HG02588 (cell line): ENCODE data around the gene STUB1.

Experiments used
- ATAC-seq: cut with Tn5 transposase; IDR thresholded peaks from one replicate; pipeline ENCODE4 v1.9.1; 2021; ENCODE audit warnings: mild to moderate bottlenecking, moderate library complexity; ENCODE audit not compliant: unreplicated experiment

The STUB1 gene

GRCh38 chr16:722835-723633 lies 42.8 kb downstream of the STUB1 start:
- ATAC-seq, result no peak

- ATAC-seq, result no peak
Observed at GRCh38 chr16:723695-724094, 43.5 kb downstream of the STUB1 start.

DNA sequence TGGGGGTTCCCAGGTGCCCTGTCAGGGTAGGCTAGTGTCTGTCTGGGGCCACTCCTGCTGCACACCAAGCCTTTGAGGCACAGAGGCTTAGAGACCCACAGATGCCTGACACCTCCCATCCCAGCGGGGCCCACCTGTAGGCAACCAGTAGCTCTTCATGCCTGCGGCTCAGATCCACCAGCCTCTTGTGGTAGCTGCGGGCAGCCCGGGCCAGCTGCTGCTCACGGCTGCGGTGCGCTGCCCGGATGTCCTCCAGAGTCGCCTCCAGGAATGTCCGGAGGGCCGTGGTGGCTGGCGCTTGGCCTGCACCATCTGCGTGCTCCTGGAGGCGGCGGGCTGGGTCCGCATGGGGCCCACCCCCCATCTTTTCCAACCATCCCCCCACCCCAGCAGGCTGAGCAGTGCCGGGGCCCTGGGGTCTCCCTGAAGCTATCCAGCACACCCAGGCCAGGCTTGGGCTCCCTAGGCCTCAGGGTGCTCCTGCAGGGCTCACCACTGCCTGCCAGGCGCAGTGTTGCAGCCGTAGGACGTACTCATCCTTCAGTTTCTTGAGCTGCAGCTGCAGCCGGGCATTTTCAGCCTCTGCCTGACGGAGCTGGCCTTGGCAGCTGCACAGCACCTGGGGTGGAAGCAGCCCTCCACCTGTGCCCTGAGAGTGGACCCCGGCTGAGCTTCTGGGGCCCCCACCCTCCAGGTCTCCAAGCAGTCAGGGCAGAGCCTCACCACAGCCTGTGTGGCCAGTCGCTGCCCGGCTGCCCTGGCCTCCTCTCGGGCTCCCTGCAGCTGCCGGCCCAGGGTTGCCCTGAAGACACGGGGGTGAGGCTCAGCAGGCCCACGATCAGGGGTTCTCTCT lies 44.2 kb downstream of the STUB1 start:
- no peak for ATAC-seq

DNA sequence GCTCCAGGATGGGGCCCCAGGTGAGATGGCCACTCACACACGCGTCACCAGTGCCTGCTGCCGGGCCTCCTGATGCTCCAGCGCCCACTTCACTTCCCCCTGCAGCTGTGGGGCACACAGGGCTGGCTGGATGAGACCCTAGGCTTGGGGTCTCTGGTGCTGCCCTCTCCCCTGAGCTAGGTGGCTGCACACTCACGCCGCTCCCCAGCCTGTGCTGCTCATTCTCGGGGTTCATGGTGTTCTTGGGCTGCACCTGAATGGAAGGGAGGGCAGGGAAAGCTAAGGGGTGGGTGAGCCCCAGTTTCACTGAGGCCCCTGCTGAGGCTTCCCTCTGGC lies 44.8 kb downstream of the STUB1 start:
- ATAC-seq, result no peak

DNA sequence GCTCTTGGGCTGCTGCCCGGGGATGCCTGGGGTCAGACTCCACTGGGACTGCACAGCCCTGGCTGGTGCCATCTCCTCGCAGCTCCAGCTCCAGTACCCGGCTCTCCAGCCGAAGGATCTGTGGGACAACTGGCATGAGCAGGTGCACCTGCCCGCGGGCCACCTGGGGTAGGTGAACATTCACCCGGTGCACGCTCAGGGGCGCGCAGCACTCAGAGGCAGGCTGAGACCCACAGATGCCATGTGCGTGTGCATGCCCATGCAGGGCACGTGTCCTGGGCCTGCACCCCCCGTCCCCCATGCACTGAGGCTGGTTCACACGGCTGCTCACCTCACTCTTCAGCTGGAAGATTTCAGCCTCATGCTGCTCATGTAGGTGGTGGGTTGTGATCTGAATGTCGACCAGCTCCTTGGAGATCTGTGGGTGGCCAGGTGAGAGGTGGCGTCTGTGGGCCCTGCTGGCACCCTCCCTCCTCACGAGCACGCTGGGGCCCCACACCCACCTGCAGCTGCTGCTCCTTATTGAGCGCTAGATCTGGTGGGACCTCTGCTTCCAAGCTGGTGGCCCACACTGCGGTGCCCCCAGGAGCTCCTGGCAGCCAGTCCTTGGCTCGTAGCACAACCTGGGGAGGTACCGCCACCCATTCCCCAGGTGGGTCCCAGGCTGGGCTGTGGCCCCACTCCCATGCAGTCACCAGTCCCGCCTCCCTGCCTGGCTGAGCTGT lies 45.4 kb downstream of the STUB1 start:
- no peak for ATAC-seq

- no peak for ATAC-seq
Observed at GRCh38 chr16:726188-726437, 45.9 kb downstream of the STUB1 start.

GRCh38 chr16:726438-727290 lies 46.5 kb downstream of the STUB1 start, which contains the start of the genes CCDC78 and HAGHL:
Gene CCDC78, minus strand, starts transcription at chr16:726443. Its CDS starts 76 bp downstream, at chr16:726367.
Gene HAGHL, plus strand, starts transcription at chr16:727106. Its CDS starts 404 bp downstream, at chr16:727510.
- no peak for ATAC-seq

DNA sequence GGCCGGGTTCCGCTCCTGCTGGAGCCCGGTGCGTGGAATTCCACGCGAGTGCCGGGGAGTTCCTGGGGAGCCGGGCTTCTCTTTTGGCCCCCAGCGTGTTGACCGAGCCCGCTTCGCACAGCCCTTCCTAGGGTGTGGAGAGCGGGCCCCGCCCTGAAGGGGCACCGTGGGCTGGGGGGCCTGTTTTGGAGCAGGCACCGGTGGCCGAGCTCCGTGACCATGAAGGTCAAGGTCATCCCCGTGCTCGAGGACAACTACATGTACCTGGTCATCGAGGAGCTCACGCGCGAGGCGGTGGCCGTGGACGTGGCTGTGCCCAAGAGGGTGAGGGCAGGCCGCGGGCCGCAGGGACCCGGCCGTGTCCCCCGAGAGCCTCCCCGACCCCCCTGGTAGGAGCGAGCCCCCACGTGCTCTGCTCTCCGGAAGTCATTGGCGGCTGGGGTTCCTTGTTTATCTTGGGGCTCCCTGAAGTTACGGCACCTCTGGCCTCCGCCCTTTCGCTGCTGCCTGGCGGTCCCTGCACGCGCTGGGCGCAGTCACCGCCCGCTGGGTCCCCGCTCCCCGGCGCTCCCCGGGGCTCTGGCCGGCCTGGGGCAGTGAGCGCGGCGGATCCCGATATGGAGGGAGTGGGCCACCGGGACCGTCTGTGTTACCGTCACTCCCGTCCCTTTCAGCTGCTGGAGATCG lies 47.2 kb downstream of the STUB1 start:
- ATAC-seq, result no peak

DNA sequence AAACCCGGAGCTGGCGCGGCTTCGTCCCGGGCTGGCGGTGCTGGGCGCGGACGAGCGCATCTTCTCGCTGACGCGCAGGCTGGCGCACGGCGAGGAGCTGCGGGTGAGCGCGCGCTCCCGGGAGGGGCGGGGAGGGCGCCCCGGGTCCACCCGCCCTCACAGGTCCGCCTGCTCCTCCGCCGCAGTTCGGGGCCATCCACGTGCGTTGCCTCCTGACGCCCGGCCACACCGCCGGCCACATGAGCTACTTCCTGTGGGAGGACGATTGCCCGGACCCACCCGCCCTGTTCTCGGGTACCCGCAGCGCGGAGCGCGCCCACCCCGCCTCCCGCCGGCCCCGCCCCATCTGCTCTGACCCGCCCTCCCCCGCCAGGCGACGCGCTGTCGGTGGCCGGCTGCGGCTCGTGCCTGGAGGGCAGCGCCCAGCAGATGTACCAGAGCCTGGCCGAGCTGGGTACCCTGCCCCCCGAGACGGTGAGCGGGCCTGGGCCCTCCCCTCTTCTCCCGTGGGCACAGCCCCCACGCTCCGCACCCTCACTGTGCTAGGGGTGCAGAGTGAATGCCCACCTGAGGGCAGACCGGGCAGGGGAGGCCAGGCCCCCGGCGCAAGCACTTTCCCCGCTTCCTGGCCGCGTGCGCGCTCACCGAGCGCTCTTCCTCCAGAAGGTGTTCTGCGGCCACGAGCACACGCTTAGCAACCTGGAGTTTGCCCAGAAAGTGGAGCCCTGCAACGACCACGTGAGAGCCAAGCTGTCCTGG lies 48.1 kb downstream of the STUB1 start:
- ATAC-seq, result no peak

DNA sequence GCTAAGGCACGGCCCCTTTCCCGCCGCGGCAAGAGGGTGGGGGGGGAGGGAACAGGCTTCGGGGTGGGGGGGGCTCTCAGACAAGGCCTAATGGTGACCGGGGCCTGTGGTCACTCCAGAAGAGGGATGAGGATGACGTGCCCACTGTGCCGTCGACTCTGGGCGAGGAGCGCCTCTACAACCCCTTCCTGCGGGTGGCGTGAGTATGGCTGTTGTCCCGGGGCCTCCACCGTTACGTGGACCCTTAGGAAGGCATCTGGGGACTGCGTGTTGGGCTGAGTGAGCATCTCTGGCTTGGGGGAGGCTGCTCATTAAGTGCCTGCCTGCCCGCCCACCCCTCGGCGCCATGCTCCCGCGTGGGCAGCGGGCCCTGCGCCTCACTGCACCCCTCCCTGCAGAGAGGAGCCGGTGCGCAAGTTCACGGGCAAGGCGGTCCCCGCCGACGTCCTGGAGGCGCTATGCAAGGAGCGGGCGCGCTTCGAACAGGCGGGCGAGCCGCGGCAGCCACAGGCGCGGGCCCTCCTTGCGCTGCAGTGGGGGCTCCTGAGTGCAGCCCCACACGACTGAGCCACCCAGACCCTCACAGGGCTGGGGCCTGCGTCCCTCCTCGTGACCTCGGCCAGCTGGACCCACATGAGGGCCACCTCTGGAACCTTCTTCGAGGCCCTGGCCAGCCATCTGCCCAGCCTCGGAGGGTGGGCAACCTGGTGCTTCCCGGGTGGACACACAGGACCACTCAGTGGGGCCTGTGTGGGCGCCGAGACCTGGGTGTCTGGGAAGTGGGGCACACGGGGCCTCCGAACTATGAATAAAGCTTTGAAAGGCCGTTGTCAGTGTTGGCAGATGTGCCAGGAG lies 48.9 kb downstream of the STUB1 start:
- no peak for ATAC-seq

DNA sequence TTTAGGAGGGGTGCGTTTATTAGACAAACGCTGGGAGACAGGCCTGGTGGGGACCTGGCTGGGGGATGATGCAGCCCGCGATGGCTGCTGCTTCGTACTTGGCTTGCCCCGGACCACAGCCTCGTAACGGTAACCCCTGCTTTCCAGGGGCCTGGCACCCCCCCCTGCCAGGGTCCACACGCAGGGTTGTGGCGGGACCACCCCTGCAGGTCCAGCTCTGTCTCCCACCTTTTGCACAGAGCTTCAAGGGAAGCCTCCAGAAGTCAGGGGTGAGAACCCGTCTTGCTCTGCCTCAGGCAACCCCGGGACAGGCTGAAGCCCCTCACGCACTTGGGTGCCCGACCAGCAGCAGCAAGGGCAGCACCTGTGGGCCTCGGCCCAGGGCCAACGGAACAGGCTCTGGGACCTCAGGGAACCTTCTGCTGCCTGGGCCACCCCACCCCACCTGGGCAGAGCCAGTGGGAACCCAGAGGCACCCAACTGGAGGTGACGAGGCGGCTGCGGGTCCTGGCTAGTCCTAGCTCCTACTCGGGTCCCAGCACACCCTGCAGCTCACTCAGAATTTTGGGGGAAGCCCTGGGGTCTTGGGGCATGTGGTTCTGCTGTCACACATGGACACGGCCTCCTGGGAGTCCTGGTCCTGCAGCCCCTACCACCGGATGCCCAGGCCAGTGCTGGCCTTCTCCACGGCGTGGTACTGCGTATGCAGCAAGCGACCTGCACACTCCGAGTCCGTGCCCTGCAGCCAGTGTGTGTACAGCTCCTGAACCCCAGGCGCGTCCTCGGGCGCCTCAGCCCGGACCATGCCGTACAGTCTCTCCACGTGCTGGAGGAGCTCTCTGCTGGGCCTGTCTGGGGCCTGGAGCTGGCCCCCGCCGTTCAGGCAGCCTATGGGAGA lies 49.8 kb downstream of the STUB1 start:
- ATAC-seq, result no peak

GRCh38 chr16:730666-731509 lies 50.7 kb downstream of the STUB1 start:
- no peak for ATAC-seq

DNA sequence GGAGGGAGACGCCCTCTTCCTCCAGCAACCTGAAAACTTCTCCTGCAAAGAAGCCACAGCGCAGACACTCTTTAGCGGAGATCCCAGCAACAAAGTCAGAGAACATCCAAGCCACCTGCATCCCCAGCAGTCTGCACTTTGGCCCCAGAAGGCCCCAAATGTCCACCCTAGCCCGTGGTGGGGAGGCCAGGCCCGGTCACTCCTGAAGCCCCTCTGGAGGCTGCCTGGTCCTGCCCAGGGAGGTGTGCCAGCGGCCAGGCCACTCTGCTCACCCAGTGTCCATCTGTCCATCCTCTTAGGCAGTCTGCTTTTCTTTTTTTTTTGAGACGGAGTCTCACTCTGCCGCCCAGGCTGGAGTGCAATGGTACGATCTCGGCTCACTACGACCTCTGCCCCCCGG lies 52.1 kb downstream of the STUB1 start:
- no peak for ATAC-seq
